Measurements from ENCODE around the gene QKI. TPM values are rescaled to one million over a fixed set of nuclear protein-coding genes. Genes with fewer than 3 reads are reported as not detected.

Gene QKI
- total and polyA plus RNA-seq, 2 of the 8 experiments (the other 6 are each of a cell fraction or from before 2014, with no cell fraction given): 181 to 183 TPM

GRCh38 chr6:163588220-163588919, 173.9 kb downstream of the QKI start:
- H2BK5ac ChIP-seq (ENCODE audit: low read depth, low read length): no peak overlapping the region
- no peak overlapping the region for H2BK12ac ChIP-seq (ENCODE audit: low read depth, low read length)
- H3K4ac ChIP-seq (replicated peaks; ENCODE audit: insufficient read length, low read depth, low read length): no peak overlapping the region
- ChIA-PET CTCF (ENCODE audit: partially characterized antibody) (interaction anchor here (1.1 to 1.8 kb wide), 2 partner anchors 9 to 45 kb away, joined by 3 to 4 read pairs; no protein-coding TSS in a partner anchor), POLR2A (ENCODE audit: partially characterized antibody) (interaction anchor here (0.6 kb wide), 1 partner anchor 10 kb away, joined by 3 read pairs; no protein-coding TSS in a partner anchor)
- H2BK20ac ChIP-seq (ENCODE audit: low read length): no peak overlapping the region
- no peak overlapping the region for H4K8ac ChIP-seq (ENCODE audit: extremely low read depth, insufficient read depth, low read length)
- H3K36me3 ChIP-seq (ENCODE audit: control insufficient read depth in 2 of 4, insufficient read depth in 4 of 4, low read length in 3 of 4): no peaks in the 10 kb centered on the region
- no peak overlapping the region for H3K14ac ChIP-seq (ENCODE audit: insufficient read length)
- H3K9ac ChIP-seq (replicated peaks in 1 of 4; ENCODE audit: extremely low read depth in 1 of 4, low read depth in 3 of 4, low read length in 3 of 4): no peak overlapping the region
- H3K4me1 ChIP-seq (replicated peaks in 1 of 4; ENCODE audit: control insufficient read depth in 3 of 4, insufficient read depth in 4 of 4, low read length in 3 of 4): no peaks in the 10 kb centered on the region
- no peak overlapping the region for H2BK15ac ChIP-seq (ENCODE audit: low read length)
- H3K23me2 ChIP-seq (ENCODE audit: low read depth, low read length): no peaks in the 10 kb centered on the region
- H3K9me3 ChIP-seq (ENCODE audit: insufficient read depth in 2 of 2, low read depth in 1 of 2, low read length in 1 of 2): peaks cover 2 to 6% of the 10 kb centered on the region in 2 experiments; a peak in 2 of 4 replicates
- H3K18ac ChIP-seq (ENCODE audit: extremely low read depth, low read length): no peak overlapping the region
- no peak overlapping the region for H2AK5ac ChIP-seq (ENCODE audit: low read depth, low read length)
- H3K27ac ChIP-seq (ENCODE audit: low read depth, low read length): no peak overlapping the region; the same call in 1 of the 2 replicates
- H4K91ac ChIP-seq (replicated peaks; ENCODE audit: insufficient read length, low read length): no peak overlapping the region
- no peaks in the 10 kb centered on the region for H4K20me1 ChIP-seq (replicated peaks in 1 of 2; ENCODE audit: control insufficient read depth in 1 of 2, insufficient read depth in 2 of 2, low read length in 2 of 2)
- DNase-seq (ENCODE audit: low read depth in 1 of 2, low spot score in 2 of 2) (no peak), FAIRE-seq (no peak)
- H3K27me3 ChIP-seq (replicated peaks in 1 of 4; ENCODE audit: control insufficient read depth in 3 of 4, extremely low read depth in 1 of 4, insufficient read depth in 3 of 4, low read length in 3 of 4): no peaks in the 10 kb centered on the region
- H3K4me3 ChIP-seq (ENCODE audit: extremely low read depth in 1 of 4, insufficient read depth in 2 of 4, low read depth in 3 of 4, low read length in 4 of 4): no peak overlapping the region
- H3K79me1 ChIP-seq (ENCODE audit: low read depth, low read length): no peaks in the 10 kb centered on the region
- no peak overlapping the region for H4K5ac ChIP-seq (ENCODE audit: insufficient read length, low read depth, low read length)
- no peak overlapping the region for H3K4me2 ChIP-seq (ENCODE audit: insufficient read depth in 1 of 2, low read depth in 2 of 2, low read length in 2 of 2)
- H2BK120ac ChIP-seq (replicated peaks; ENCODE audit: low read depth, low read length): no peak overlapping the region
- H2AFZ ChIP-seq (ENCODE audit: low read length): no peak overlapping the region
- H3K23ac ChIP-seq (ENCODE audit: insufficient read length): no peak overlapping the region
- WGBS, 2 experiments (ENCODE audit: extremely low coverage in 1 of 2, insufficient coverage in 1 of 2, insufficient read length in 1 of 2, insufficient replicate concordance in 2 of 2, low coverage in 1 of 2, low lambda C conversion rate in 2 of 2, missing lambda C conversion rate in 1 of 2): 85% methylated on average over 22 of the region's 22 CpGs; no CpG with 5 or more reads in 1 of the 2 experiments
- no peak overlapping the region for H3K56ac ChIP-seq (replicated peaks; ENCODE audit: insufficient read length, low read depth, low read length)
- H3K79me2 ChIP-seq (ENCODE audit: control insufficient read depth in 1 of 2, insufficient read depth in 2 of 2, low read length in 2 of 2): no peaks in the 10 kb centered on the region
- TF ChIP-seq RXRA (IDR thresholded peaks at IDR 0.05; ENCODE audit: insufficient read depth, low read depth, low read length): no peak
- no peak for TF ChIP-seq CEBPB (IDR thresholded peaks at IDR 0.05; ENCODE audit: low read depth, low read length)
- TF ChIP-seq POLR2AphosphoS5 (IDR thresholded peaks at IDR 0.05; ENCODE audit: low read depth, low read length): no peak
- TF ChIP-seq SP1 (IDR thresholded peaks at IDR 0.05; ENCODE audit: low read depth, low read length): no peak
- TF ChIP-seq PHF8 (conservative IDR thresholded peaks at IDR 0.05; ENCODE audit: low read depth, low read length): no peak
- TF ChIP-seq SP2 (IDR thresholded peaks at IDR 0.05; ENCODE audit: low read length): no peak
- no peak for TF ChIP-seq CBX8 (IDR thresholded peaks at IDR 0.05; ENCODE audit: borderline replicate concordance, low read depth, low read length)
